ENCODE results near the gene C20orf144. TPM values are rescaled to one million over a fixed set of nuclear protein-coding genes. Genes with fewer than 3 reads are reported as not detected.

C20orf144 gene
- total and polyA plus RNA-seq, 2 donors from 2014 or later = 0.16 TPM; not detected in 1

- TF ChIP-seq CTCF (IDR thresholded peaks at IDR 0.05; ENCODE audit: borderline replicate concordance, extremely low read depth, insufficient read depth) = no peak
- H3K9me3 ChIP-seq (ENCODE audit: control insufficient read depth in 2 of 3, insufficient read depth in 1 of 3, low read length in 3 of 3) = no peaks in the 10 kb centered on the region
- H3K27me3 ChIP-seq (ENCODE audit: control insufficient read depth, insufficient read depth, low read length) = no peaks in the 10 kb centered on the region
- peaks cover 0 to 22% (median 15%) of the 10 kb centered on the region in 3 donors for H3K36me3 ChIP-seq (ENCODE audit: control insufficient read depth in 2 of 3, insufficient read depth in 3 of 3, low read length in 3 of 3)
- no peak for FAIRE-seq
- no peak overlapping the region for H3K9ac ChIP-seq (ENCODE audit: low read length in 3 of 3)
- no peak overlapping the region for H3K4me3 ChIP-seq (ENCODE audit: low read length in 3 of 3)
- H3K4me1 ChIP-seq (ENCODE audit: control insufficient read depth in 2 of 3, insufficient read depth in 2 of 3, low read depth in 1 of 3, low read length in 3 of 3) = no peaks in the 10 kb centered on the region
- intact Hi-C loops (cut with DNase I) = no loop called here
- no peak for DNase-seq
- H3K27ac ChIP-seq (ENCODE audit: low read depth in 2 of 2, low read length in 2 of 2) = no peak overlapping the region
Measured at GRCh38 chr20:33709905-33710541, 47.9 kb downstream of the C20orf144 start.

GRCh38 chr20:33710681-33711445 lies 48.7 kb downstream of the C20orf144 start:
- Histone ChIP-seq H3K4me3 (ENCODE audit: low read length in 3 of 3) (no peak overlapping the region), H3K36me3 (ENCODE audit: control insufficient read depth in 2 of 3, insufficient read depth in 3 of 3, low read length in 3 of 3) (peaks cover 0 to 22% (median 15%) of the 10 kb centered on the region in 3 donors), H3K4me1 (ENCODE audit: control insufficient read depth in 2 of 3, insufficient read depth in 2 of 3, low read depth in 1 of 3, low read length in 3 of 3) (no peaks in the 10 kb centered on the region), H3K27me3 (ENCODE audit: control insufficient read depth, insufficient read depth, low read length) (no peaks in the 10 kb centered on the region), H3K27ac (ENCODE audit: low read depth in 2 of 2, low read length in 2 of 2) (no peak overlapping the region), H3K9me3 (ENCODE audit: control insufficient read depth in 2 of 3, insufficient read depth in 1 of 3, low read length in 3 of 3) (no peaks in the 10 kb centered on the region), H3K9ac (ENCODE audit: low read length in 3 of 3) (no peak overlapping the region)
- FAIRE-seq = no peak
- DNase-seq = no peak
- no peak for TF ChIP-seq CTCF (IDR thresholded peaks at IDR 0.05; ENCODE audit: borderline replicate concordance, extremely low read depth, insufficient read depth)
- intact Hi-C loops (cut with DNase I) = no loop called here

- Histone ChIP-seq H3K27me3 (ENCODE audit: control insufficient read depth, insufficient read depth, low read length) (no peaks in the 10 kb centered on the region), H3K4me1 (ENCODE audit: control insufficient read depth in 2 of 3, insufficient read depth in 2 of 3, low read depth in 1 of 3, low read length in 3 of 3) (no peaks in the 10 kb centered on the region), H3K9ac (ENCODE audit: low read length in 3 of 3) (no peak overlapping the region), H3K9me3 (ENCODE audit: control insufficient read depth in 2 of 3, insufficient read depth in 1 of 3, low read length in 3 of 3) (no peaks in the 10 kb centered on the region), H3K4me3 (ENCODE audit: low read length in 3 of 3) (no peak overlapping the region), H3K27ac (ENCODE audit: low read depth in 2 of 2, low read length in 2 of 2) (no peak overlapping the region), H3K36me3 (ENCODE audit: control insufficient read depth in 2 of 3, insufficient read depth in 3 of 3, low read length in 3 of 3) (peaks cover 0 to 21% (median 15%) of the 10 kb centered on the region in 3 donors)
- no peak for FAIRE-seq
- intact Hi-C loops (cut with DNase I) = no loop called here
- no peak for TF ChIP-seq CTCF (IDR thresholded peaks at IDR 0.05; ENCODE audit: borderline replicate concordance, extremely low read depth, insufficient read depth)
- DNase-seq = no peak
Measured at GRCh38 chr20:33711446-33711738, 49.3 kb downstream of the C20orf144 start.

Other genes with a start within 250 kb of the C20orf144 start
- gene SNTA1, start 218.6 kb upstream of the C20orf144 start, total RNA-seq = 12.2 TPM
- 53.6 TPM for gene SNTA1, start 218.6 kb upstream of the C20orf144 start, polyA plus RNA-seq (ENCODE audit: insufficient read depth, low read depth, low replicate concordance)
- gene CBFA2T2, start 172.2 kb upstream of the C20orf144 start, total RNA-seq = 17.3 TPM
- gene CBFA2T2, start 172.2 kb upstream of the C20orf144 start, polyA plus RNA-seq (ENCODE audit: insufficient read depth, low read depth, low replicate concordance) = 5.5 TPM
- 3.0 TPM for gene ACTL10, start 4.6 kb downstream of the C20orf144 start, total RNA-seq
- gene ACTL10, start 4.6 kb downstream of the C20orf144 start, polyA plus RNA-seq (ENCODE audit: insufficient read depth, low read depth, low replicate concordance) = 1.7 TPM
- 19.7 TPM for gene NECAB3, start 12.1 kb downstream of the C20orf144 start, total RNA-seq
- gene NECAB3, start 12.1 kb downstream of the C20orf144 start, polyA plus RNA-seq (ENCODE audit: insufficient read depth, low read depth, low replicate concordance) = 35.6 TPM
- gene E2F1, start 24.1 kb downstream of the C20orf144 start, total RNA-seq = 1.5 TPM
- 0.90 TPM for gene E2F1, start 24.1 kb downstream of the C20orf144 start, polyA plus RNA-seq (ENCODE audit: insufficient read depth, low read depth, low replicate concordance)
- 11.6 TPM for gene PXMP4, start 58.0 kb downstream of the C20orf144 start, total RNA-seq
- 9.8 TPM for gene PXMP4, start 58.0 kb downstream of the C20orf144 start, polyA plus RNA-seq (ENCODE audit: insufficient read depth, low read depth, low replicate concordance)
- gene ZNF341, start 69.7 kb downstream of the C20orf144 start, total RNA-seq = 2.6 TPM
- 1.5 TPM for gene ZNF341, start 69.7 kb downstream of the C20orf144 start, polyA plus RNA-seq (ENCODE audit: insufficient read depth, low read depth, low replicate concordance)
- 104 TPM for gene CHMP4B, start 149.0 kb downstream of the C20orf144 start, total RNA-seq
- 137 TPM for gene CHMP4B, start 149.0 kb downstream of the C20orf144 start, polyA plus RNA-seq (ENCODE audit: insufficient read depth, low read depth, low replicate concordance)

Measured in kidney (tissue), 14 donors.